Panc1 (cell line): ENCODE measurements around the gene CRKL. TPM values are rescaled to one million over a fixed set of nuclear protein-coding genes. Genes with fewer than 3 reads are reported as not detected.

Source experiments
- ATAC-seq: fragments of 200-7000 bp; cut with Tn5 transposase; 2 replicates; pipeline ENCODE4 v1.9.1; 2020; ENCODE audit warnings: mild to moderate bottlenecking, moderate library complexity
- BruUV-seq: library from RNA; stranded (reverse); fragments of 400-500 nt; replicated peaks from 2 replicates; lab custom pipeline; 2021; lab: Mats Ljungman, UMichigan
- CTCF ChIA-PET: fragments of 300-600 bp; sonication (Branson Sonifier 250); formaldehyde crosslinking; loops from one replicate; lab custom pipeline; 2022; ENCODE audit warnings: antibody characterized with exemption; lab: Charles Lee
- POLR2A ChIA-PET: fragments of 300-600 bp; sonication (Branson Sonifier 250); formaldehyde crosslinking; loops from one replicate; lab custom pipeline; 2022; ENCODE audit warnings: antibody characterized with exemption; lab: Charles Lee
- DNase-seq: peaks from one replicate; pipeline ENCODE4 v3.0.0-alpha.2; 2010; ENCODE audit warnings: low read depth, low spot score
- H3K27ac ChIP-seq: 2 replicates; pipeline ENCODE4 v1.5.1; 2011; ENCODE audit warnings: mild to moderate bottlenecking, low read length, inconsistent platforms
- H3K27me3 ChIP-seq: fragments of 200-500 bp; sonication (Bioruptor generic); 2 replicates; pipeline ENCODE4 v1.6.0; 2014; ENCODE audit warnings: low read length, inconsistent platforms; ENCODE audit not compliant: control insufficient read depth, insufficient read depth
- H3K36me3 ChIP-seq: fragments of 200-500 bp; sonication (Bioruptor generic); 2 replicates; pipeline ENCODE4 v1.5.1; 2014; ENCODE audit warnings: inconsistent platforms, mild to moderate bottlenecking, low read length, moderate library complexity; ENCODE audit not compliant: control insufficient read depth, insufficient read depth
- H3K4me1 ChIP-seq: 2 replicates; pipeline ENCODE4 v1.5.1; 2011; ENCODE audit warnings: inconsistent platforms, mild to moderate bottlenecking, low read length, moderate library complexity; ENCODE audit not compliant: control insufficient read depth, insufficient read depth
- H3K4me3 ChIP-seq, 2 experiments: 2 replicates each; pipeline ENCODE4 v1.5.1; 2011 to 2012; ENCODE audit warnings: low read depth in 2 of 2, low read length in 2 of 2, mild to moderate bottlenecking in 2 of 2, inconsistent platforms in 1 of 2, moderate library complexity in 1 of 2
- H3K9me3 ChIP-seq: fragments of 200-500 bp; sonication (Bioruptor generic); 2 replicates; pipeline ENCODE4 v1.5.1; 2014; ENCODE audit warnings: low read depth, mild to moderate bottlenecking, inconsistent platforms, low read length, moderate library complexity; ENCODE audit not compliant: control insufficient read depth, insufficient read depth
- CTCF ChIP-seq: fragments of 450-650 bp; IDR thresholded peaks from 2 replicates; pipeline ENCODE4 v1.5.1; 2017; ENCODE audit warnings: mild to moderate bottlenecking
- POLR2AphosphoS5 ChIP-seq: IDR thresholded peaks from 2 replicates; pipeline ENCODE4 v1.6.1; 2012; ENCODE audit warnings: mild to moderate bottlenecking, low read depth, low read length, moderate library complexity
- REST ChIP-seq, 2 experiments: IDR thresholded peaks; 2 replicates each; pipeline ENCODE4 v1.6.1; 2011 to 2012; ENCODE audit warnings: low read depth in 2 of 2, control low read depth in 1 of 2, low read length in 1 of 2, mild to moderate bottlenecking in 1 of 2, moderate library complexity in 1 of 2; ENCODE audit not compliant: insufficient read depth in 1 of 2
- SIN3A ChIP-seq: IDR thresholded peaks from 2 replicates; pipeline ENCODE4 v1.6.1; 2012; ENCODE audit warnings: low read depth, mild to moderate bottlenecking, low read length, moderate library complexity, borderline replicate concordance; ENCODE audit not compliant: insufficient read depth
- TCF7L2 ChIP-seq: IDR thresholded peaks from 2 replicates; pipeline ENCODE4 v1.6.1; 2011; ENCODE audit warnings: mild to moderate bottlenecking, low read depth, low read length, inconsistent platforms
- in situ Hi-C: cut with HindIII; loops from 2 replicates; pipeline ENCODE4 v1.10.0; 2016; ENCODE audit warnings: low sequenced_read_pairs, low pct_unique_long_range_greater_than_20kb
- intact Hi-C: fragments of 100-400 bp; cut with micrococcal nuclease; formaldehyde crosslinking; loops from one replicate; pipeline ENCODE4 v1.10.0; 2022; ENCODE audit not compliant: unreplicated experiment
- total RNA-seq: library from RNA; stranded (reverse); gene quantifications from one replicate; pipeline ENCODE4 v1.2.1, GENCODE V29; 2021; ENCODE audit not compliant: unreplicated experiment

CRKL gene
- total RNA-seq, 1 experiment from 2014 or later, result 59.4 TPM

GRCh38 chr22:20887375-20887774 lies 29.8 kb upstream of the CRKL start:
- no TSS peak for BruUV-seq
- no peak for DNase-seq
- H3K36me3 ChIP-seq, result no peaks in the 10 kb centered on the region; the same call in 1 of the 2 replicates
- ChIA-PET POLR2A (no interaction called here), CTCF (no interaction called here)
- peaks cover 6% of the 10 kb centered on the region for H3K4me1 ChIP-seq
- no peak overlapping the region for H3K27ac ChIP-seq
- H3K4me3 ChIP-seq, result no peak overlapping the region
- H3K27me3 ChIP-seq, result no peaks in the 10 kb centered on the region
- ATAC-seq, result no peak
- intact Hi-C loops, result loop anchor here (10.0 kb wide), 1 partner anchor 57 kb away; no protein-coding TSS in a partner anchor
- no peaks in the 10 kb centered on the region for H3K9me3 ChIP-seq
- in situ Hi-C loops, result no loop called here
- TF ChIP-seq REST (IDR thresholded peaks at IDR 0.05; ENCODE audit: insufficient read depth in 1 of 2, low read depth in 2 of 2, low read length in 1 of 2) (no peak), SIN3A (no peak), POLR2AphosphoS5 (no peak), TCF7L2 (no peak), CTCF (no peak)

- CTCF ChIA-PET, result no interaction called here
- POLR2A ChIA-PET, result no interaction called here
- Histone ChIP-seq H3K27me3 (no peaks in the 10 kb centered on the region), H3K9me3 (no peaks in the 10 kb centered on the region), H3K27ac (no peak overlapping the region), H3K36me3 (no peaks in the 10 kb centered on the region; the same call in 1 of the 2 replicates), H3K4me1 (peaks cover 6% of the 10 kb centered on the region), H3K4me3 (no peak overlapping the region)
- no TSS peak for BruUV-seq
- no peak for TF ChIP-seq POLR2AphosphoS5
- TF ChIP-seq REST (IDR thresholded peaks at IDR 0.05; ENCODE audit: insufficient read depth in 1 of 2, low read depth in 2 of 2, low read length in 1 of 2), result no peak
- TF ChIP-seq TCF7L2, result no peak
- no peak for TF ChIP-seq CTCF
- TF ChIP-seq SIN3A, result no peak
- in situ Hi-C loops (no loop called here), intact Hi-C loops (loop anchor here (10.0 kb wide), 1 partner anchor 56 kb away; no protein-coding TSS in a partner anchor)
- ATAC-seq (no peak), DNase-seq (no peak)
These were observed 28.0 kb upstream of the CRKL start for GRCh38 chr22:20889025-20889704.
